NCI-H1092 (cell line): ENCODE measurements around the gene PLEKHA6.

Experiments used
- DNase-seq: peaks from one replicate; lab custom pipeline; 2025; lab: John Stamatoyannopoulos, UW

PLEKHA6 gene

DNA sequence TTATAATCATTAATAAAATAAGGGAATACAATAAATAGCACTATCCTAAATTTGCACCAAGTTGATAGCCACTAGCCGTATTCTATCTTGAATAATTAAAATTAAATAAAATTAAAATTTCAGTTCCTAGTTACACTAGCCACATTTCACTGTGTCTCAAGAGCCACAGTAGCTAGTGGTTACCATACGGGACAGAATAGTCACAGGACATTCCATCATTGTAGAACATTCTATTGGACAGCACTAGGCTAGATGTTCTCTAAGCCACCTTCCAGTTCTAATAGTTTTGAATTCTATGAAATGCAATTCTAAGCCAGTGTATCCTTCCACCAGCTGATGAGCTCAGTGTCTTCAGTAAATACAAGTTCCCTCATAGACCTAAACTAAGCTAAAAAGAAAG, 74.8 kb downstream of the PLEKHA6 start:
- DNase-seq = no peak

DNA sequence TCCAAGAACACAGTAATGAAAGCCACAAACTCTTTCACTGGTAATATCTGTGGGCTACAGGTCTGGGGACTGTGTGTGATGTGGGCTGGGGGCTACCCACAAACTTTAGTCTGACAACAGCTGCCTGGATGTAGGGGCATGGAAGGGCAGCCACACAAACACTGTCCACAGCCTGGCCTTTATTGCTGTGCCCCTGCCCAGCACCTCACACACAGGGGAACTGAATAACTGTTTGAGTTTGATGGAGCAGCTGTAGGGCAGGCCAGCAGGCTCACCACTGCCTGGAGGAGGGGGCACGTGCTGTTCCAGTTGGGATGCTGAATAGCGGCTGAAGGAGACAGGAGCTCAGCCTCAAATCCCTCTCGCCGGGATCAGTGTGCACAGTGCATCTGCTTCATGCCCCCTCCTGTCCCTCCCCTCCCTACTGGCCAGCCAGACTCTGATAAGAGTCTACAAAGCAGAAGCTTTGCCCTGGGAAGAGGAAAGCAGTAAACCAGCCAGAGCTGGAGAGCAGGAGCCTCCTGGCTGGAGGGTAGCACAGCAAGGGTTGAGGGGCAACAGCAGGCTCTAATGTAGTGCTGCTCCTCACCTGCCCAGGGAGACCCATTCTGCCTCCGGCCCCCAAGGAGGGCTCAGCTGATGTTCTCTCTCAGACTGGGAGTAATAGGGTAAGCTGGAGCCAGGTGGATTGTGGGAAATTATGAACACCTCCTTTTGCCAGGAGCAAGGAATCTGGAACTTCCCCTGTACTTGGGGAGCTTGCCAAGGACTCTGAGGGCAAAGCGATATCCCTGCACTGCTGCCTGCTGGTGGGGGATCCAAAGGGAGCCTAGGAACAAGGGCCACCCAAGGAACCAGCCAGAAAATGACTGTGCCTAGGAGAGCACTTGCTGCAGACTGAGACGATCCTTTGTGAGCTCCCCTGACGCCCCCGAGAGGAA, 75.7 kb downstream of the PLEKHA6 start:
- DNase-seq = no peak

DNA sequence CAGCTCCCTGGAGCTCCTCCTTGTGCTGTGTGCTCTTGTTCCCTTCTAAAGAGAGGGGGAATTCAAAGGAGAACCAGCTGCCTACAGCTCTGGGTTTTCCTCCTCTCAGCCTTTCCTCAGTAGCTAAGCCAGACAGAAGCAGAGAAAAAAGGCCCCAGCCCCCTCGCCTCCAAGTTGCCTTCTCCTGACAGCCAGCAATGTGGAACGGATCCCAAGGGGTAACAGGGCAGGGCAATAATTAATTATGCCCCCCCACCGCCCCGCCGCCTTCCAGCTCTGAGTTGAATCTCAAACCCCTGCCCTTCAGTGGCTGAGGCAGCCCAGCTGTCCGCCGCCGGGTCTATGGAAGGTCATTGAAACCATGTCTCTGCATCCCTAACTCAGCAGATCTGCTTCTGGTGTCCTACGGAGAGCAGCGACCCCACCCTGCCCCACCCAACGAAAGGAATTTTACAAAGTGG, 76.9 kb downstream of the PLEKHA6 start:
- no peak for DNase-seq

DNA sequence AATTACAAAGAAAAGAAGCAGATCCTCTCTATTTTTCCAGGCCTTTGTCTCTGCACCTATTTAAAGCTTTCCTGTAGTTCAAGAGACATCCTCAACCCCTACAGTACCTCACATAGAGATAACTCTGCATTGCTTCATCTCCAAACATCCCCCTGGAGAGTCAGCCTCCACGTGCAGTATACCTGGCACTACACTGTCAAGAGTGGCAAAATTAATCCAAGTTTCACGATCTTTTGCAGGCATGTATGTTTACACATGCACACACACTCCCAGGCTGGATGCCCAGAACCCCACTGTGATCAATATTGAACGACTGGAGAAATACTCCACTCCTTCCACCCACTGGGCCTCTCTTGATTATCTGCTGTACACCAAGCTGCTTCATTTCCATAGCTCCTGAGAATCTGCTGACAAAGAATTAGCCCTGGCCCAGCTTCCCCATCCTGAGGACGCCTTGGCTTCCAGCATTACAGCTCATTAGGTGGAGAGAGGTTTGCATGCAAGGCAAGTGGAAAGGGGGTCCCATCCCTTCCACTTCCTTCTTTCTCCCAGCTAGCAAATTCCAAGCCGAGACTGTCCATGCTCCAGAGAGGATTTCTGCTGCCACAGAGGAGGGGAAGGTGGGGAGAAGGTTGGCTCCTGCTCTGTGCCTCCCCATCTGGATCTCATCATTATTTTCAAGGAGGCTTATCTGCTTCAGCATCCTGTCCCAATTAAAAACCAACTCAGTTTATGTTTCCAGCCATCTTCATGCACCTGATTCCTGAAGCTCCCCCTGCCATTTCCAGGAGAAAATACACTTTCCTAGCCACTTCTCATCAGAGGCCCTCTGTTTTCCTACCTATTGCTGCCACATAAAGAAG, 79.4 kb downstream of the PLEKHA6 start:
- no peak for DNase-seq

DNA sequence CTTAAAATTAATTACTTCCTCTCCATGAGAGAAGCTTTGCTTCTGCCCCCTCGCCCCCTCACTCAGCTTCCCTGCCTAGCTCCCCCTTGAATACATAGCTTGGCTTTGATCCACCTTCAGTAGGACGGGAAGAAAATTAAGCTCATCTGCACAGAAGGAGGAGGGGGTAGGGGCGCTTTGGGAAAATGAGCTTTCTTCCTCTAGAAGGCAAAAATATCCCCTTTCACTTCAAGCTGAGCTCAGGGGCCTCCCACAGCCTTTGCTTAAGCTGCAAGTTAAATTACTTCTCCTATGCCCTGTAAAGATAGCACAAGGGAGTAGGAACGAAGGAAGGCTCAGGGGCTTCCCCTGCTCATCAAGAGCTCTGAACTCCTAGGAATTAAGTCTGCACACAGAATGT, 80.8 kb downstream of the PLEKHA6 start:
- DNase-seq = no peak

DNA sequence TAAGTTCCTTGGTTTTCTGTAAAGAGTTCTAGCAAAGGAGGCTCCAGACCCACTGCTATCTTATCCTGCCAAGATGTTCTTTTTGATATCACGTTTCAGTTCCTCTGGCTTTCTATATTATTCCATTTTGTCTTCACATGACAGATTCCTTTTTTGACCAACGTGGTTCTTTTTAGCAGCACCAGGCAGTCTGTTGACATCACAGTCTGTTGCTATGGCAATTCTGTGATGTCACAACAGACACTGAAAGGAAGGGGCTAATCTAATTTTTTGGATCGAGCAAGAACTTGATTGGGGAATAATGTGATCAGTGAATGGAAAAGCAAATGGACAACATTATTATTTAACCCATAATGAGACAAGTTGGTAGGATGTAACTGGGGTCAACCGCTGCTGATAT, 81.5 kb downstream of the PLEKHA6 start:
- DNase-seq = no peak

DNA sequence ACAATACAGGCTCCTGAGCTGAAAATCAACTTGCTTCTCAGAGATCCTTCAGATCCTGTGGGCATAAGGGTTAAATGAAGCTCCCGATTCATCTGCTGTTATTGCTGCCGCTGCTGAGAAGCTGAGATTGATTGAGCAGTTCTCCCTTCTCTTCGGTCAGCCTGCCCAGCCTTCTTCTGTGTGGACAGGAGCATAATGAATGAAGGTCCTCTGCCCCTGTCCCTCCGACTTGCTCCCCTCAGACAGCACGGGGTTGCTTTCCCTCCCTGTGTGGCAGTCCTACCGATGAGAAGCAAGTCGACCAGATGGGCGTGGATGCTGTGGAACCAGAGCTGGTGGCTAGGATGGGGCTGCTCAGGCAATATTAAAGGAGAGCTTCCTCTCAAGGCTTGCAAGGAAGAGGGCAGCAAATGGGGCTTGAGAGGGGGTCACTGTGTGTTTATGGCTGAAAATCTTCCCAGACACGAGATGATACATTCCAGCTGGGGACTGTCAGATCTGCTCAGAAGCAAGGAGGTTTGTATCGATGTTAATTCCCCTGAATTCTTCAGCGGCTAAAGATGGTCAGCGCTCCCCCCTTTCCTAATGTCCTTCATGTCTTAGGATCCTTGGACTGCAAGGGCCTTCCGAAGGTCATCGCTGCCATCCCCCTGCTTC, 82.0 kb downstream of the PLEKHA6 start:
- DNase-seq = no peak

DNA sequence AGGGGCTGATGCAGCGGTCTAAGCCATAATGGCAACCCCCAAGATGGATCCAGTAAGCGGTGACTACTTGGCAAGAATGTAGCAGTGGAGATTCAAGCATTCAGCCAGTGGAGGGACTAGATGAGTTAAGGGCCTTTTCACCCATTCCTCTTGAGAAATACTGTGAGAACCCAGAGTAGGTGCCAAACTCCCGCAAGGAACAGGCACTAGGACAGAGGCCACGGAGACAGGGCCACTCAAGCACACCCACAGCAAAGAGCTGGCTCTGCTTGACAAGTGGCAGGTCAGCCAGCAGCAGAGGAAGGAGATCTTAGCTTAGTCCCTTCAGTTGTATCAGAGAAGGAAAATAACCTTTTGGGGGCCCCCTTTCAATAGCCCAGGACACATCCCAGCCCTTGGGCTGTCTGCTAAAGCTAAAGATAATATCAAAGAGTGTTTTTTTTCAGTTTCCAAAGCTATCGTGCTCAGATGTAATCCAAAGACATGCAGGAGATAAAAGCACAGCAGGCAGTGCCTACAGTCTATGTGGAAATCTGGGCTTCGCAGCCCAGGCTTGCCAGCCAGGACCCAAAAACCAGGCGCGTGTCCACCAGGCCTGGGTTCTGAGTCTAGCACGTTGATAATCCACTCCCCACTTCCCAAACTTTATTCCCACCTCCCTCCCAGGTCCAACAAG, 83.9 kb downstream of the PLEKHA6 start:
- DNase-seq = no peak

DNA sequence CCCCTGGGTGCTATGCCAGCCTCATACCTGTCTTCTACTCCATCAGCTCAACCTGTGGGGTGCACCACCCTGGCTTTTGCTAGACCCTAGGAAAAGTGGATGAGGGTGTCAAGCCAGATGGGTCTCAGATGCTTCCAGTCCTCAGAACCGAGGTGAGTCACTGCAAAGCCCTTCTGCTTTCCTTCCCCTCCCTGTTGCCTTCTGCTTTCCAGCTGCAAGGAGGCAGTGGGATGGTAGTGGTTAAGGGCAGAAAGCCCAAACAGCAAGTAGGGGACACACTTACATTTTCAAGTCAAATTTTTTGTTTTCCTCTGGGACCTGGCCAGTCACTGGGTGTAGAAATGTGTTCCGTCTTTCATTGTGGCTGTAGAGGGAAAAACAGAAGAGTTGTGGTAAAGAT, 85.3 kb downstream of the PLEKHA6 start:
- no peak for DNase-seq

DNA sequence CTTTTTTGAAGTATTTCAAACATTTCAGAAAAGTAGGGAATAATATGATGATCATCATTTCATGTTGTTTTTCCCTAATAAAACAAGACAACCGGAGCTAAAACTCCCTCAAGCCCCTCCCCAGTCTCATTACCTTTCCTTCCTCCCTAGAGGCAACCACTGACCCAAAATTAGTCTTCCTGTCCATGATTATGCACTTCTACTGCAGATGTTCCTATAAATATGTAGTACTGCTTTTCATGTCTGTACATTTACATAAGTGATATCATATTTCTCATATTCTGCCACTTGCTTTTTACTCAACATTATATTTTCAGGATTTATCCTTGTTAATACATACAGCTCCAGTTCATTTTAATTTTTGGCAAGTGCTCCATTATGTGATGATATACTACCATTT, 87.2 kb downstream of the PLEKHA6 start:
- no peak for DNase-seq

DNA sequence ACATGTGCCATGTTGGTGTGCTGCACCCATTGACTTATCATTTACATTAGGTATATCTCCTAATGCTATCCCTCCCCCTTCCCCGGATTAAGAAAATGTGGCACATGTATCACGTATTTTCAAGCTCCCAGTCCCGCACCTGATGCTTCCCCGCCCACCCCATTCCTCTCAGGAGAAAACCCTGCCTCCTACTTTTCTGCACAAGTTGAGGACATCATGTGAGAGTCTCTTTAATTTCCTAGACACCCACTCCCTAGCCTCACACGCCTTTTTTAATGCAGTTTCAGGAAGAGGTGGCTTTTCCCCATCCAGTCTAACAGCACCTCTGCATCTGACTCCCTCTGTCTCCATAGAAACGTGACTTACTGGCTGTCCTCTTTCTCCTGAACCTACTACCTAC, 87.8 kb downstream of the PLEKHA6 start:
- DNase-seq = no peak

DNA sequence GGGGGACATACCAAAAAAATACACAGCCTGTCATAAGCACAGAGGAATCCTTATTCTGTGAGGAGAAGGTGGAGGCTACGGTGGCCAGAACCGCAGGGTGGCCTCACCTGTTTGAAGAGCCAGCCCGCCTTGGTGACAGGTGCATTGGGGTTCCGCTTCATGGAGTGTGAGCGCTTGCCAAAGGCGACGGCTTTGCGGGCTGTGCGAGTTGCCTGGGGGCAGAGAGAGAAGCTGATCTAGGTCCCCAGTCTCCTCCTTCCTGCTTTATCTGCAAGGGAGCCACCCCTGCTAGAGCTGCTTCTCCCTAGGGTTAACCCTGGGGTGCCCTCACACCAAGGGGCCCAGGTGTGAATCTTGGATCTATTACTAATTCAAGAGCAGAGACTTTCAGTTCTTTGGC, 91.6 kb downstream of the PLEKHA6 start:
- DNase-seq = peak; percentile 43

DNA sequence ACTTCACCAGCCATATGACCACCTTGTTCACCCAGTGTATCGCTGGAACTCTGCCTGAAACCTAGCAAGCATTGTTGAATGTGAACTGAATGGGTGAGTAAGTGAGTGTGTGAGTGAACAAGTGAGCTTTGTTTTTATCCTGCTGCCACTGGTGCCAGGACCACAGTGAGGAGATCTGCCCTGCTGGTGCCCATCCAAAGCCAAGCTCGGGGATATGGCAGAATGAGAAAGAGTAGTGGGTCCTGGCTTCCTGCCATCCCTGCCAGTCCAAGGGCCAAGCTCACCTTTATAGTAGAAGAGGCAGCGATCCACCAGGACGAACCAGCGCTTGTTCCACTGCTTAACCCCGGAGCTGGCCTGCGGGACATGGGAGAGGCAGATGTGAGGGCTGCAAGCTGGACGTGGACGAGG, 92.5 kb downstream of the PLEKHA6 start:
- DNase-seq = no peak

DNA sequence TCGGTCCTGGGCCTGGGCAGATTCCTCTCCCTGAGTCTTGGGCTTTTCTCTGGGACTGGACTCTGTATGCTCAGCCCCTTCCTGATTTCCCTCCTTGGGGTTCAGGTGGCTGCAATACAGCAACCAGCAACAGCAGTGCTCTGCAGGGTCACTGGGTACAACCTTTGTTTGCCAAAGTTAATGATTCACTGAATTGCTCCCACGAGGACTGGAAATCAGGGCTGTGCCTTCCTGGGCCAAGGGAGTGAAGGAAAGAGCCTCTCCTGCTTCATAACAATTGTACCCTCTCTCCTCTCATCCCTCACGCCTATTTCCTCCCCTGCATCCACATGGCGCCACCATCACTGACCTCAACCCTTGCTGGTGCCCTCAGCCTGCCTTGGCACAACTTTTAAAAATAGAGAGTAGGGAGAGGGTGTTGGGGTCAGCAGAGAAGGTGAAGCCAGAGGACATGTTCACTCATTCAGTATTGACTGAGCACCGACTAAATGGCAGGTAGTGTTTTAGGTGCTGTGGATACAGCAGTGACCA, 93.2 kb downstream of the PLEKHA6 start:
- DNase-seq = peak; percentile 9

DNA sequence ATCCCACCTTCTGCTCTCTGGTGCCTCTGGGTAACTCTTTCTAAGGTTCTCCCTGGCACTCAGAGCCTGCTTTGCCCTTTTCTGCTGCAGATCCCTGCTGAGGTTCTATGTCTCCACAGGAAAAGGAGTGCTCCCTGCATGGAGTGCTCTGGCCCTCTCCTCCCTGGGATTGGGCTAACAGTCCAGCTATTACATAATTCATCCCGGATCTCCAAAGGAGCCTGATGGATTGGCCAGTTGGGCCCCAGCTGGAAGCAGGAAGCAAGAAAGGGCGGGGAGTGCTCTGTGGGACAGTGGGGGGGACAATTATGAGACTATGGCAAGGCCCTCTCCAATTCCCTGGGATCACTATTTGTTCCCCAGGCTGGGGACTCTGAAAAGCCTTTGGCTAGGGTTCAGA, 94.1 kb downstream of the PLEKHA6 start:
- no peak for DNase-seq

DNA sequence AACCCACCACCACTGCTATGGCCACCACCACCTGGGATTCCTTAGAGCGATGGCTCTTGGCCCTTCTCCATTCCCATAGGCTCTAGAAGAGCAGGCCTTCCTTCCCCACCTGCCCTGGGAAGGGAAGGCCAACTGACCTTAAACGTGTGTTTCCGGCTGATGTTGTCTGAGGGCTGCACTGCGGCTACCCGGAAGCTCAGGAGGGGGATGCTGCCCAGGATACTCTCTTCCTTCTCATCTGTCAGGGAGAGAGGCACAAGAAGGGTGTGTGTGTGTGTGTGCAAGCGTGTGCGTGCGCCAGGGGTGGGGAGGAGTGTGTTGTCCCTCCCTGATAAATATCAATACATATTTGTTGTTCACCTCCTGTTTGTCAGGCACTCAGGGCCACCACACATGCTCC, 94.9 kb downstream of the PLEKHA6 start:
- no peak for DNase-seq

DNA sequence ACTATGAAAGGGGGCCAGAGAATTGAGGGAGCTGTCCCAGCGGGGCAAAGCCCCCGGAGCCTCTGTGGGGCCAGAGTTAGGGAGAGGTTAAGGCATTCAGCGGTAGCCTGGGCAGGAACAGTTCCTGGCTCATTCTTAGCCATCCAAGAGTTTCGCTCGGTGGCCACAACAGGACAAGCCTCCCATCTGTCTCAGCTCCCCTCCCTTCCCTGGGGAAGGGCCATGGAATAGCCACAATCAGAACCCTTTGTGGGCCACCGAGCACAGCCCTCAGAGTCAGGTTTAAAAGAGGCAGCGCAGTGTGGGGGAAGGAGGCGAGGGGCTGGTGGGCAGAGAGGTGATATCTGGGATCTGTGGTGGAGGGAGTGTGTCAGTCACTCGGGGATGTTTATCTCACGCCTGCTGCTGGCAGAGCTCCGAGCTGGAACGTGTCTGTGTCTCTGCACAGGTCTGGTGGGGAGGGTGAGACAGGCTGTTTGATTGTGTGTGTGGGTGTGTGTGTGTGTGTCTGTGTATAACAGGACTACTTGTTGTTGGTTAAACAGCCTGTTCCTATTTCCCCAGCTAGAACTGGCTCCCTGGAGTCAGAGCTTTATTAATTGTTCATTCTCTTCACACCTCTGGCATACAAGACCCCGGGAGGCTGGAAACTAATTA, 96.3 kb downstream of the PLEKHA6 start:
- DNase-seq = no peak

DNA sequence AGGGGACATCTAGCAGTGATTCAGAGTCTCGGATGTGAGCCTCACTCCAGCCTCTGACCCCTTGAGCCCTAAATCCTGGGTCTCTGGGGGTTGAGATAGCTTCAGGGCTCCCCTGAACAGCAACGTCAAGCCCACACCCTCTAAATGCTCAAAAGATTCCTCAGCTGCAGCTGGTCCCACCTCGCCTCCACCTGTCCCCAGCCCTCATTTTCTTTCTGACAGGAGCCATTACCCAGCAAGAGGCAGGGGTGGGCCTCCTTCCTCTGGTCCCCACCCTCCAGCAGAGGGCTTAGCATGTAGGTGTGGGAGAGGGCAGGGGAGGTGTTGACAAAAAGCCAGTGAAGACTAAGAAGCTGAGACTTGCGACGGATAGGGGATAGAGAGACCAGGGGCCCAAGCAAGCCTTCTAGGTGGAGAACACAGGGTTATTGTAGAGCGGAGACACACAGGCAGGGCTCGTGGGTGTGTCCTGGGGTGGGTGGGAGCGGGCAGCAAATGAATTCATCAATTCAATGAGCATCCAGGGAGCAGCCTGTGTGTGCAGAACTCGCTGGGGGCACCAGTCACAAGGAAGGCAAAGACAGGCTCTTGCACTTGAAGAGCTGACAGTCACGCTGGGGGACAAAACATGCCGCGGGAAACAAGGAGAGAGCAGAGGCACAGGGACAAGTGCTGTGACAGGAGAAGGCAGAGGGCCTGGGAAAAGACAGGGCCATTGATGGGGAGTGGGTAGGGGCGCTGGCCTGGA, 97.0 kb downstream of the PLEKHA6 start:
- no peak for DNase-seq

DNA sequence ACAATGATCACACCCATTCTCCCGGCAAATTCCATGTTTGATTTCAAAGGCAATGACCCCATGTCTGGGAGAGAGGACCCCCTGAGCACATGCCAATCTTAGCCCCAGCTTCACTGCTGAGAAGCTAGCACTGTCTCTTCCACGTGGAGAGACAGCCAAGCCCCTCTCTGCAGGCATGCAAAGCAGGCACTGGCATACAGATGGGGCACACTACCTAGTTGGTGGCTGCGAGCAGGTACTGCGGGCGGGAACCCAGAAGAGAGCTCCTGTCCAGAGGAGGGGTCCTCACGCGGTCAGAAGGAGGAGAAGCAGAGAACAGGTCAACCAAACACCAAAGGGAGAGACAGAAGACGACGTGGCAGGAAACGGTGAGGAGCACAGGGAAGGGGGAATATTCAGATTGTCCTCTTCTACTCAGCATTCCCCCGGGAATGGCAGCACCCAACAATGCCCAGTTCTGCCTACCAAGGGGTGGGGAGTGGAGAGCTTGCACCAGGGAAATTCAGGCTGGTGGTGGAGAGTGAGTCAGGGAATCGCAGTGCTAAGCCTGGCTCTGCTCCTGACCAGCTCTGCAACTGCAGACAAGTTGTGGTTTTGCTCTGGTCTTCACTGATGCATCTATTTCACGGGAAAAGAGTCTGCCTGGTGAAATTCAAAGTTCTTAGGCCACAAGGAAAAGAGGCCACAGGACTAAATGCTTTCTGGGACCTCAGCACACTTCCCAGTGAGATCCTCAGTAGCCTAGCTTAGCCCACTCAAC, 97.8 kb downstream of the PLEKHA6 start:
- DNase-seq = no peak

DNA sequence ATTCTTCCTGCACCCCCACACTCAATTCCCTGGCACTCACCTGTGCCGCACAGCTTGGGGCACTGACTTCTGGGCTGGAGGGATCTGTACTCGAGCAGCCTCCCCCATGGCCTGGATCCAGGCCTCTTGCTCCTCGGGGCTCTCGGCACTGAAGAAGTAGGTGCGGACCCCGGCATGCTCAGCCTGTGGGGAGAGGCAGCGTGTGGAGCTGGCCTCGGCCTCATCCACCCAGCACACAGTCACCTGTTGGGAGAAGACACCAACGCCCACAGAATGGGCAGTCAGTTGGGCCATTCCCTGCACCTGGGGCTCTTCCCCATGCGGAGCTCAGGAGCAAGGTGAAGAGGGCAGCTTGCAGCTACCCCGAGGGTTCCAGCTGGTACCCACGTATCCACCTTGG, 98.5 kb downstream of the PLEKHA6 start:
- DNase-seq = no peak
